Measurements from ENCODE around the gene RORB. TPM values are rescaled to one million over a fixed set of nuclear protein-coding genes. Genes with fewer than 3 reads are reported as not detected.

The RORB gene
- total and polyA plus RNA-seq, 4 donors, result 0.01 to 0.05 TPM; not detected in 2

DNA sequence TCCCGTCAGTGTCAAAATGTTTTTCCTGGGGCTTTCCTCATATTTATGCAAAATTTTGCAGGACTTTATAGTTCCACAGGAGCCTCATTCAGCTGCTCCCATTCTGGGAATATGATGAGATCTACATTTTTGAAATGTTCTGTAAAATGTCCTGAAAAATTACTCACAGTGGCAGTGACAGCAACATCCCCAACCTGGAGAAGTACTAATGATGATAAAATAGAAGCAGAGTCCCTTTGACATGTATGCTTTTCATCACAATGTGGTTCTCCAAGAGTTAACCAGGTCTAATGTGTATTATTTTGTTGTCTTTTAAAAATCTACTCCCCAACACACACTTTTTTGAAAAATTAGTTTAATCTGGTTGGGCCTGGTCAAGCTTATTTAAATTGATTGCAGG, 36.1 kb downstream of the RORB start (continued):
- TF ChIP-seq, protein P1, sequence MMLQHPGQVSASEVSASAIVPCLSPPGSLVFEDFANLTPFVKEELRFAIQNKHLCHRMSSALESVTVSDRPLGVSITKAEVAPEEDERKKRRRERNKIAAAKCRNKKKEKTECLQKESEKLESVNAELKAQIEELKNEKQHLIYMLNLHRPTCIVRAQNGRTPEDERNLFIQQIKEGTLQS (IDR thresholded peaks at IDR 0.05), result no peak
- no peak for TF ChIP-seq SP1 (IDR thresholded peaks at IDR 0.05)
- no peak for TF ChIP-seq RAD21 (IDR thresholded peaks at IDR 0.05)
- no peak for TF ChIP-seq MAX (IDR thresholded peaks at IDR 0.05)
- no peak for TF ChIP-seq RXRA (IDR thresholded peaks at IDR 0.05)

DNA sequence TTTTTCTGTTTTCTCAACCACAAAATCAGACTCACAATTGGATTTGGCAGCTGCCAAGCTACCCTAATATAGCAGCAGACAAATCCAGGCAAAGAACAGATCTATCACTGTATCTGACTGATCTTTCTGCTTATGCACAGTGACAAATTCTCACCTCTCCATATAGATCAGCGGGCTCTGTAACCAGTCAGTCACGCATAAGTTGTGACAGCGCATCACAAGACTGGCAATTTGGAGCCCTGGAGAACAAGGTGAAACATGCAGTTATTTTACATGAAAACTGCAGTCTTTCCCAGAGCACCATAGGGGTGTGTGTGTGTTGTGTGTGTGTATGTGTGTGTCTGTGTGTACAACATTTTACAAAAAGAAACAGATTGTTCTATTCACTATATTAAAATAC, 37.7 kb downstream of the RORB start:
- Histone ChIP-seq H3K4me1 (ENCODE audit: control insufficient read depth in 4 of 4, insufficient read depth in 4 of 4, low read length in 3 of 4) (no peaks in the 10 kb centered on the region), H3K36me3 (ENCODE audit: control insufficient read depth in 4 of 4, insufficient read depth in 3 of 4, low read depth in 1 of 4, low read length in 3 of 4) (no peaks in the 10 kb centered on the region), H3K9ac (ENCODE audit: low read depth in 1 of 2, low read length in 2 of 2) (no peak overlapping the region), H3K27ac (ENCODE audit: low read depth in 1 of 2, low read length in 2 of 2) (no peak overlapping the region), H3K9me3 (ENCODE audit: control insufficient read depth in 4 of 4, low read length in 3 of 4) (no peaks in the 10 kb centered on the region), H3K27me3 (ENCODE audit: control insufficient read depth in 4 of 4, insufficient read depth in 4 of 4, low read length in 3 of 4) (peaks cover 0 to 4% (median 1%) of the 10 kb centered on the region in 4 donors), H3K4me3 (ENCODE audit: low read depth in 1 of 3, low read length in 3 of 3) (no peak overlapping the region)
- 83% methylated on average over 3 of the region's 3 CpGs for WGBS
- TF ChIP-seq YY1 (IDR thresholded peaks at IDR 0.05), result no peak
- TF ChIP-seq FOXA1 (IDR thresholded peaks at IDR 0.05), result no peak
- no peak for TF ChIP-seq TAF1 (conservative IDR thresholded peaks at IDR 0.05)
- no peak for TF ChIP-seq EGR1 (IDR thresholded peaks at IDR 0.05; ENCODE audit: low read depth in 2 of 2)
- no peak for TF ChIP-seq HNF4G (IDR thresholded peaks at IDR 0.05)
- no peak for TF ChIP-seq REST (IDR thresholded peaks at IDR 0.05)
- no peak for TF ChIP-seq SP1 (IDR thresholded peaks at IDR 0.05)
- TF ChIP-seq RAD21 (IDR thresholded peaks at IDR 0.05), result no peak
- TF ChIP-seq RXRA (IDR thresholded peaks at IDR 0.05), result no peak
- TF ChIP-seq, protein P1 (IDR thresholded peaks at IDR 0.05), result no peak
- TF ChIP-seq HNF4A (conservative IDR thresholded peaks at IDR 0.05), result no peak
- TF ChIP-seq JUND (IDR thresholded peaks at IDR 0.05), result no peak
- no peak for TF ChIP-seq FOXA2 (IDR thresholded peaks at IDR 0.05)
- DNase-seq (ENCODE audit: low spot score), result no peak

GRCh38 chr9:74543145-74543544, 46.0 kb downstream of the RORB start:
- no peaks in the 10 kb centered on the region for H3K4me1 ChIP-seq (ENCODE audit: control insufficient read depth in 4 of 4, insufficient read depth in 4 of 4, low read length in 3 of 4)
- H3K27ac ChIP-seq (ENCODE audit: low read depth in 1 of 2, low read length in 2 of 2), result no peak overlapping the region
- WGBS, result 30% methylated on average over 3 of the region's 3 CpGs
- no peaks in the 10 kb centered on the region for H3K36me3 ChIP-seq (ENCODE audit: control insufficient read depth in 4 of 4, insufficient read depth in 3 of 4, low read depth in 1 of 4, low read length in 3 of 4)
- H3K27me3 ChIP-seq (ENCODE audit: control insufficient read depth in 4 of 4, insufficient read depth in 4 of 4, low read length in 3 of 4), result no peaks in the 10 kb centered on the region
- no peak for DNase-seq (ENCODE audit: low spot score)
- no peak overlapping the region for H3K9ac ChIP-seq (ENCODE audit: low read depth in 1 of 2, low read length in 2 of 2)
- no peak overlapping the region for H3K4me3 ChIP-seq (ENCODE audit: low read depth in 1 of 3, low read length in 3 of 3)
- no peaks in the 10 kb centered on the region for H3K9me3 ChIP-seq (ENCODE audit: control insufficient read depth in 4 of 4, low read length in 3 of 4)
- no peak for TF ChIP-seq HNF4G (IDR thresholded peaks at IDR 0.05)
- TF ChIP-seq, protein P2, sequence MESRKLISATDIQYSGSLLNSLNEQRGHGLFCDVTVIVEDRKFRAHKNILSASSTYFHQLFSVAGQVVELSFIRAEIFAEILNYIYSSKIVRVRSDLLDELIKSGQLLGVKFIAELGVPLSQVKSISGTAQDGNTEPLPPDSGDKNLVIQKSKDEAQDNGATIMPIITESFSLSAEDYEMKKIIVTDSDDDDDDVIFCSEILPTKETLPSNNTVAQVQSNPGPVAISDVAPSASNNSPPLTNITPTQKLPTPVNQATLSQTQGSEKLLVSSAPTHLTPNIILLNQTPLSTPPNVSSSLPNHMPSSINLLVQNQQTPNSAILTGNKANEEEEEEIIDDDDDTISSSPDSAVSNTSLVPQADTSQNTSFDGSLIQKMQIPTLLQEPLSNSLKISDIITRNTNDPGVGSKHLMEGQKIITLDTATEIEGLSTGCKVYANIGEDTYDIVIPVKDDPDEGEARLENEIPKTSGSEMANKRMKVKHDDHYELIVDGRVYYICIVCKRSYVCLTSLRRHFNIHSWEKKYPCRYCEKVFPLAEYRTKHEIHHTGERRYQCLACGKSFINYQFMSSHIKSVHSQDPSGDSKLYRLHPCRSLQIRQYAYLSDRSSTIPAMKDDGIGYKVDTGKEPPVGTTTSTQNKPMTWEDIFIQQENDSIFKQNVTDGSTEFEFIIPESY (IDR thresholded peaks at IDR 0.05), result no peak
- TF ChIP-seq JUND (IDR thresholded peaks at IDR 0.05), result no peak
- no peak for TF ChIP-seq RAD21 (IDR thresholded peaks at IDR 0.05)
- TF ChIP-seq YY1 (IDR thresholded peaks at IDR 0.05), result no peak
- TF ChIP-seq NR2F2 (IDR thresholded peaks at IDR 0.05), result no peak
- TF ChIP-seq EGR1 (IDR thresholded peaks at IDR 0.05; ENCODE audit: low read depth in 2 of 2), result no peak
- TF ChIP-seq GABPA (IDR thresholded peaks at IDR 0.05 in 1 of 2, conservative IDR thresholded peaks at IDR 0.05 in 1 of 2), result no peak
- TF ChIP-seq, protein P3, sequence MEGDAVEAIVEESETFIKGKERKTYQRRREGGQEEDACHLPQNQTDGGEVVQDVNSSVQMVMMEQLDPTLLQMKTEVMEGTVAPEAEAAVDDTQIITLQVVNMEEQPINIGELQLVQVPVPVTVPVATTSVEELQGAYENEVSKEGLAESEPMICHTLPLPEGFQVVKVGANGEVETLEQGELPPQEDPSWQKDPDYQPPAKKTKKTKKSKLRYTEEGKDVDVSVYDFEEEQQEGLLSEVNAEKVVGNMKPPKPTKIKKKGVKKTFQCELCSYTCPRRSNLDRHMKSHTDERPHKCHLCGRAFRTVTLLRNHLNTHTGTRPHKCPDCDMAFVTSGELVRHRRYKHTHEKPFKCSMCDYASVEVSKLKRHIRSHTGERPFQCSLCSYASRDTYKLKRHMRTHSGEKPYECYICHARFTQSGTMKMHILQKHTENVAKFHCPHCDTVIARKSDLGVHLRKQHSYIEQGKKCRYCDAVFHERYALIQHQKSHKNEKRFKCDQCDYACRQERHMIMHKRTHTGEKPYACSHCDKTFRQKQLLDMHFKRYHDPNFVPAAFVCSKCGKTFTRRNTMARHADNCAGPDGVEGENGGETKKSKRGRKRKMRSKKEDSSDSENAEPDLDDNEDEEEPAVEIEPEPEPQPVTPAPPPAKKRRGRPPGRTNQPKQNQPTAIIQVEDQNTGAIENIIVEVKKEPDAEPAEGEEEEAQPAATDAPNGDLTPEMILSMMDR (IDR thresholded peaks at IDR 0.05; ENCODE audit: low read depth, low read length, missing input control), result no peak
- TF ChIP-seq HNF4A (conservative IDR thresholded peaks at IDR 0.05), result no peak
- no peak for TF ChIP-seq MAX (IDR thresholded peaks at IDR 0.05)
- TF ChIP-seq REST (IDR thresholded peaks at IDR 0.05), result no peak
- no peak for TF ChIP-seq TAF1 (conservative IDR thresholded peaks at IDR 0.05)
- TF ChIP-seq RXRA (IDR thresholded peaks at IDR 0.05), result no peak
- TF ChIP-seq SP1 (IDR thresholded peaks at IDR 0.05), result no peak

Data from liver (tissue), 9 donors.